Neural crest cell (in vitro differentiated cells): Measurements from ENCODE around the gene CST8. TPM values are rescaled to one million over a fixed set of nuclear protein-coding genes. Genes with fewer than 3 reads are reported as not detected.

Experiments
- DNase-seq: peaks from one replicate; pipeline ENCODE4 v3.0.0; 2021; ENCODE audit warnings: low read depth, mixed read lengths, low spot score
- H3K27ac Mint-ChIP-seq: one replicate; pipeline ENCODE4 v1.8.0; 2021; ENCODE audit warnings: mild to moderate bottlenecking, mixed read lengths; ENCODE audit not compliant: unreplicated experiment
- H3K27me3 Mint-ChIP-seq: 2 replicates; pipeline ENCODE4 v1.8.0; 2021; ENCODE audit warnings: low read depth, mild to moderate bottlenecking, mixed read lengths
- H3K36me3 Mint-ChIP-seq: 2 replicates; pipeline ENCODE4 v1.8.0; 2021; ENCODE audit warnings: low read depth, mild to moderate bottlenecking, mixed read lengths
- H3K4me1 Mint-ChIP-seq: 2 replicates; pipeline ENCODE4 v1.8.0; 2021; ENCODE audit warnings: mixed read lengths
- H3K4me3 Mint-ChIP-seq: one replicate; pipeline ENCODE4 v1.8.0; 2021; ENCODE audit warnings: mild to moderate bottlenecking, mixed read lengths
- H3K9me3 Mint-ChIP-seq: 2 replicates; pipeline ENCODE4 v1.8.0; 2021; ENCODE audit warnings: mixed read lengths
- total RNA-seq: library from RNA; stranded (reverse); gene quantifications from 2 replicates; pipeline ENCODE4 v1.2.1, GENCODE V29; 2021
- TF ChIP-seq, protein P1 (sequence below): fragments of 200-600 bp; sonication (generic); conservative IDR thresholded peaks from 2 replicates; pipeline ENCODE4 v1.5.0; 2021; ENCODE audit warnings: antibody characterized with exemption, mild to moderate bottlenecking

CST8 gene
- total RNA-seq, 1 donor from 2014 or later: not detected

DNA sequence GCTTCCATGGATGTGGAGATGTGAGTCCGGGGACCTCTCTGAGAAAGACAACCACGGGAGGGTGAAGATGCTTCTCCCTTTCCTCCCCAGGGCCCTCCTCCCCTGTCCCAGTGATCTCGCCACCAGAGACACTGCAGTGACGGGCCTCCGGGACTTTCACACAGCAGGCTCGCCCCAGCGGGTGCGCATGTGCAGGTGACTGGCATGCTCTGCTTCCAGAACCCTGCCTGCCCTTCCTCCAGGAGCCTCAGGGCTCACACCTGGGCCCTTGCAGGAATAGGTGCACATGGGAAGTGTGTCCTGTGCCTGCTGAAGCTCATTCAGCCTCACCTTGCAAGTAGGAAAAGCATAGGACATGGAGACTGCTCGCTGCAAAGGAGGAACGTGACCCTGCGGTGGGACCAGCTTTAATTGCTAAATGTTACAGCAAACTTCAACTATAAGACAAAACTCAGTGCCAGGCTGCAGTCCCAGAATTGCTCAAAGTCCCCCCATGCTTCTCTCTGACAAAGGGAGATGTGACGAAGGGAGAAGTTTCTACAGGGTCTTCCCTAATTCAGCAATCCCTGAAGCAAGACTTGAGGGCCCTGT lies 19.2 kb downstream of the CST8 start:
- Mint-ChIP-seq H3K4me3 (no peak overlapping the region), H3K27ac (no peak overlapping the region), H3K9me3 (no peaks in the 10 kb centered on the region), H3K4me1 (peaks cover 25% of the 10 kb centered on the region), H3K27me3 (no peaks in the 10 kb centered on the region), H3K36me3 (no peaks in the 10 kb centered on the region)
- TF ChIP-seq, protein P1, sequence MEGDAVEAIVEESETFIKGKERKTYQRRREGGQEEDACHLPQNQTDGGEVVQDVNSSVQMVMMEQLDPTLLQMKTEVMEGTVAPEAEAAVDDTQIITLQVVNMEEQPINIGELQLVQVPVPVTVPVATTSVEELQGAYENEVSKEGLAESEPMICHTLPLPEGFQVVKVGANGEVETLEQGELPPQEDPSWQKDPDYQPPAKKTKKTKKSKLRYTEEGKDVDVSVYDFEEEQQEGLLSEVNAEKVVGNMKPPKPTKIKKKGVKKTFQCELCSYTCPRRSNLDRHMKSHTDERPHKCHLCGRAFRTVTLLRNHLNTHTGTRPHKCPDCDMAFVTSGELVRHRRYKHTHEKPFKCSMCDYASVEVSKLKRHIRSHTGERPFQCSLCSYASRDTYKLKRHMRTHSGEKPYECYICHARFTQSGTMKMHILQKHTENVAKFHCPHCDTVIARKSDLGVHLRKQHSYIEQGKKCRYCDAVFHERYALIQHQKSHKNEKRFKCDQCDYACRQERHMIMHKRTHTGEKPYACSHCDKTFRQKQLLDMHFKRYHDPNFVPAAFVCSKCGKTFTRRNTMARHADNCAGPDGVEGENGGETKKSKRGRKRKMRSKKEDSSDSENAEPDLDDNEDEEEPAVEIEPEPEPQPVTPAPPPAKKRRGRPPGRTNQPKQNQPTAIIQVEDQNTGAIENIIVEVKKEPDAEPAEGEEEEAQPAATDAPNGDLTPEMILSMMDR: no peak
- DNase-seq: no peak

DNA sequence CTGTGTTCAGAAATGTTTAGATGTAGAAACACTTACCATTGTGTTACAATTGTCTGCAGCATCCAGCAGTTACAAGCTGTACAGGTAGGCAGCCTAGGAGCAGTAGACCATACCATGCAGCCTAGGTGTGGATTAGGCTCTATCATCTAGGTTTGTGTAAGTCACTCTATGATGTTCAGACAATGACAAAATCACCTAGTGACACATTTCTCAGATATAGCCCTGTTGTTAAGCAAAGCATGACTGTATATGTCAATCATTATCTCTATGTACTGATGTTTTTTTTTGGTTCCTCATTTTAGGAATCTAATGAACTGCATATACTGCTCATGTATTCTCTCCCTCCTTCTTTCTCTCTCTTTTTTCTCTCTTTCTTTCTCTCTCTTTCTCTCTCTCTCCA lies 22.2 kb downstream of the CST8 start:
- Mint-ChIP-seq H3K9me3 (no peaks in the 10 kb centered on the region), H3K27me3 (no peaks in the 10 kb centered on the region), H3K36me3 (no peaks in the 10 kb centered on the region), H3K27ac (no peak overlapping the region), H3K4me1 (peaks cover 19% of the 10 kb centered on the region), H3K4me3 (no peak overlapping the region)
- no peak for DNase-seq
- TF ChIP-seq, protein P1: no peak

DNA sequence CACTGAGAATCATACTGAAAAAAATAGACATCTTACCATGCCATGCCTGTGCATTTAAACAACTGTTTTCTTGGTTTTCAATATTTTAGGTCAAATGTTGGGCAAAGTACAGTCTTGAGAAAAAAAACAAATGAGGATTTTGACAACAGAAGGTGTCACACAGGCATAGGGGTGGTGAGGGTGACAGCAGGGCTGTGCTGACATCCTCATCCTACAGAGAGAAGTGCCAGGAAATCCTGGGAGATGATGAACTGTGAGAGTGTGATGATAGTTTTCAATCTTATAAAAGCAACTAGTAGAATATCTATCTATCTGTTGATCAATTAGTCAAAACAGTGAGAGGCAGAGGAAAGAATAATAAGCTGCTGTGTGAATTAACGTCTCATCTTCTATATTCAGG lies 23.9 kb downstream of the CST8 start:
- H3K9me3 Mint-ChIP-seq: no peaks in the 10 kb centered on the region
- H3K36me3 Mint-ChIP-seq: no peaks in the 10 kb centered on the region
- H3K27me3 Mint-ChIP-seq: no peaks in the 10 kb centered on the region
- peaks cover 9% of the 10 kb centered on the region for H3K4me1 Mint-ChIP-seq
- no peak overlapping the region for H3K4me3 Mint-ChIP-seq
- TF ChIP-seq, protein P1: no peak
- H3K27ac Mint-ChIP-seq: no peak overlapping the region
- no peak for DNase-seq

DNA sequence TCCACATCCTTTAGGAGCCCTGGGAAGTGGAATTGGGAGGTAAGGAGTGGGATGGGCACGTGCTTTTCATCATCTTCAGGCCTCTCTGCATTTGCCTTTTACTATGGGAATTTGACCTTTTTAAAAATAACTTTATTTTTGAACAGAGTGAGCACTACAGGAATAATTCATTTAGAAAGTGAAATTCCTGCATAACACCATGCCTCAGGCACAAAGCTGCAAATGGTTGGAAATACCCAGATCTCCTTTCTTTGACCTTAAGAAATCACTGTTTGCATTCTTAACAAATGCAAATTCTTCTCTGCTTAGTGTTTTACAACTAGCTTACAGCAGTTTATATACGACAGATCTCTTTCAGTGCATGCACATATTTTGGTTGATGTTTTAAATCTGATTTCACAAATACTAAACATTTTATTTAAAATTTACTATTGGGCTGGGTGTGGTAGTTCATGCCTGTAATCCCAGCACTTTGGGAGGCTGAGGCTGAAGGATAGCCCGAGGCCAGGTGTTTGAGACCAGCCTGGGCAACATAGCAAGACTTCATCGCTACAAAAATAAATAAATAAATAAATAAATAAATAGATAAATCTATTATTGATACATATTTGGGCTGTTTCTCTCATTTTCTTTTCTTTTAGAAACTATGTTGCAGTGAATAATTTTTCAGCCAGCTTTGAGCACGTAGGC lies 24.5 kb downstream of the CST8 start:
- Mint-ChIP-seq H3K27me3 (no peaks in the 10 kb centered on the region), H3K36me3 (no peaks in the 10 kb centered on the region), H3K4me1 (peaks cover 15% of the 10 kb centered on the region), H3K4me3 (no peak overlapping the region), H3K9me3 (no peaks in the 10 kb centered on the region), H3K27ac (no peak overlapping the region)
- TF ChIP-seq, protein P1: no peak
- DNase-seq: no peak

DNA sequence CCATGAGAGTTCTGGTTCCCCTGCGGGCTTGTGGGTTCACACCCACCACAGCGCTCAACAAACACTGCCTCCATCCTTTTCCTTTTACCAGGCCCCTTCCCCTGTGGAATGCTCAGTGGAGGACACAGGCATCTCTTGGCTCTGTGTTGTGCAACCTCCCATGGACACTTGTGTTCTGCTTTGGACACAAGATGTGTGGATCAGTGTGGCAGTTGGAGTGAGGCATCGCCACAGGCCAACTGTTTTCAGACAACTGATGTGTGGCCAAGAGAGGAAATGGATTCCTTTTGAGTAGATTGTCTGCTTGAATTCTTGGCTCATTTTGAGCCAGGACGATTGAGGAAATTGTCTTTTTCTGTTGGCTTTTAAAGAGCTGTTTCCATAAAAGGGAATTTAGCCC lies 26.8 kb downstream of the CST8 start:
- no peaks in the 10 kb centered on the region for H3K27me3 Mint-ChIP-seq
- DNase-seq: no peak
- peaks cover 15% of the 10 kb centered on the region for H3K4me1 Mint-ChIP-seq
- no peak overlapping the region for H3K4me3 Mint-ChIP-seq
- no peak overlapping the region for H3K27ac Mint-ChIP-seq
- TF ChIP-seq, protein P1: no peak
- no peaks in the 10 kb centered on the region for H3K9me3 Mint-ChIP-seq
- no peaks in the 10 kb centered on the region for H3K36me3 Mint-ChIP-seq
